Measurements from ENCODE around the gene TLCD2. TPM values are rescaled to one million over a fixed set of nuclear protein-coding genes. Genes with fewer than 3 reads are reported as not detected.

The TLCD2 gene
- total RNA-seq, 1 experiment from 2014 or later, result 1.5 TPM

DNA sequence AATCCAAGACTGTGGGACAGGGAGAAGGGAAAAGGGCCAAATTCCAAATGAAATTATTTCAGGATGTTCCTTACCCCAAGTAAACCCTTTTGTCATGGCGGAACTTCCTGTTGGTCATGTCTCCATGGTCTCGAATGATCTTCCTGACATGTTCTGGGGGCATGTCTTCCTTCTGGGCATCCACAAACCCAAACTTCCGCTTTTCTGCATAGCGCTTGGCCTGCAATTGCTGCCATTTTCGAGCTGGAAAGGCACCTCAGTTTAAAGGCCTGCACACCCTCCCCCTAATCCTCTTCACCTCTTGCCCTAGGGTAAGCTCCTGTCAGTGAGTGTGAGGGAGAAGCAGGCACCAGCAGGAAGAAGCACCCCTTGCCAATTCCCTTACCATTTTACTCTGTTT, 26.7 kb downstream of the TLCD2 start:
- H2BK20ac ChIP-seq (ENCODE audit: low read depth, low read length, poor library complexity, severe bottlenecking), result no peak overlapping the region
- H3K4me1 Mint-ChIP-seq, result peaks cover 13 to 15% of the 10 kb centered on the region in 2 experiments
- no peak overlapping the region for H3K27ac ChIP-seq (ENCODE audit: insufficient read length, low read depth, low read length)
- H3K79me2 ChIP-seq (ENCODE audit: insufficient read depth, low read length), result peaks cover 5% of the 10 kb centered on the region; the same call in 1 of the 2 replicates
- 0 out of 2 replicates have a peak, but pooled peaks cover 3% of the 10 kb centered on the region for H3K27me3 ChIP-seq (ENCODE audit: insufficient read depth, low read length)
- no peak overlapping the region for H3K18ac ChIP-seq (ENCODE audit: insufficient read length, low read depth, low read length)
- peak overlapping the region in 2 of 3 experiments; percentile 67 to 96; a peak in 1 of 7 replicates for H3K27ac Mint-ChIP-seq
- no peak overlapping the region for H4K91ac ChIP-seq (ENCODE audit: insufficient read length, low read depth, low read length)
- H3K23me2 ChIP-seq (ENCODE audit: insufficient read length, low read depth, low read length, poor library complexity, severe bottlenecking), result peaks cover 3% of the 10 kb centered on the region
- H3K23ac ChIP-seq (ENCODE audit: insufficient read length, low read depth, low read length), result no peak overlapping the region
- H4K8ac ChIP-seq (replicated peaks; ENCODE audit: insufficient read length, low read depth, low read length), result no peak overlapping the region
- no peak for DNase-seq
- no peak overlapping the region for H3K56ac ChIP-seq (ENCODE audit: insufficient read length, low read depth, low read length)
- H3K9ac ChIP-seq (ENCODE audit: extremely low read depth, insufficient read length, low read length), result no peak overlapping the region
- H3K9me3 Mint-ChIP-seq, result peaks cover 0 to under 1% of the 10 kb centered on the region in 2 experiments; a peak in 3 of 5 replicates
- H3K14ac ChIP-seq (ENCODE audit: insufficient read depth, low read length), result no peak overlapping the region
- H2BK5ac ChIP-seq (ENCODE audit: insufficient read length, low read length), result no peak overlapping the region
- no peak overlapping the region for H2AFZ ChIP-seq (ENCODE audit: low read length)
- H4K5ac ChIP-seq (ENCODE audit: insufficient read length, low read depth, low read length), result no peak overlapping the region
- TF ChIP-seq, protein P1, sequence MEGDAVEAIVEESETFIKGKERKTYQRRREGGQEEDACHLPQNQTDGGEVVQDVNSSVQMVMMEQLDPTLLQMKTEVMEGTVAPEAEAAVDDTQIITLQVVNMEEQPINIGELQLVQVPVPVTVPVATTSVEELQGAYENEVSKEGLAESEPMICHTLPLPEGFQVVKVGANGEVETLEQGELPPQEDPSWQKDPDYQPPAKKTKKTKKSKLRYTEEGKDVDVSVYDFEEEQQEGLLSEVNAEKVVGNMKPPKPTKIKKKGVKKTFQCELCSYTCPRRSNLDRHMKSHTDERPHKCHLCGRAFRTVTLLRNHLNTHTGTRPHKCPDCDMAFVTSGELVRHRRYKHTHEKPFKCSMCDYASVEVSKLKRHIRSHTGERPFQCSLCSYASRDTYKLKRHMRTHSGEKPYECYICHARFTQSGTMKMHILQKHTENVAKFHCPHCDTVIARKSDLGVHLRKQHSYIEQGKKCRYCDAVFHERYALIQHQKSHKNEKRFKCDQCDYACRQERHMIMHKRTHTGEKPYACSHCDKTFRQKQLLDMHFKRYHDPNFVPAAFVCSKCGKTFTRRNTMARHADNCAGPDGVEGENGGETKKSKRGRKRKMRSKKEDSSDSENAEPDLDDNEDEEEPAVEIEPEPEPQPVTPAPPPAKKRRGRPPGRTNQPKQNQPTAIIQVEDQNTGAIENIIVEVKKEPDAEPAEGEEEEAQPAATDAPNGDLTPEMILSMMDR (conservative IDR thresholded peaks at IDR 0.05), result no peak
- H3T11ph ChIP-seq (ENCODE audit: low read length), result no peak overlapping the region
- H2BK120ac ChIP-seq (ENCODE audit: low read depth, low read length, poor library complexity, severe bottlenecking), result no peak overlapping the region
- H2AK5ac ChIP-seq (ENCODE audit: insufficient read length, low read length), result no peak overlapping the region
- H3K27me3 Mint-ChIP-seq (ENCODE audit: low read depth), result no peaks in the 10 kb centered on the region
- WGBS (ENCODE audit: extremely low coverage, insufficient read length, low lambda C conversion rate), result no CpG with 5 or more reads among the region's 5 CpGs
- H3K79me1 ChIP-seq (ENCODE audit: insufficient read depth, low read depth, low read length, poor library complexity, severe bottlenecking), result peaks cover 5% of the 10 kb centered on the region
- H2BK15ac ChIP-seq (ENCODE audit: low read depth, low read length), result no peak overlapping the region
- peak overlapping the region; percentile 47 for H3K4me2 ChIP-seq (ENCODE audit: insufficient read depth, insufficient read length, low read length)
- no peaks in the 10 kb centered on the region for H3K4me1 ChIP-seq (ENCODE audit: insufficient read depth, low read length)
- H4K20me1 ChIP-seq (ENCODE audit: control insufficient read depth, insufficient read depth, insufficient read length), result no peaks in the 10 kb centered on the region
- peaks cover 52 to 60% (median 58%) of the 10 kb centered on the region in 3 experiments for H3K36me3 Mint-ChIP-seq (ENCODE audit: insufficient read depth in 1 of 3, low read depth in 3 of 3)
- H3K4ac ChIP-seq (ENCODE audit: low read depth, low read length), result no peak overlapping the region
- no peaks in the 10 kb centered on the region for H3K9me3 ChIP-seq (ENCODE audit: control insufficient read depth, low read depth, low read length)
- H2BK12ac ChIP-seq (ENCODE audit: insufficient read length, low read depth, low read length), result no peak overlapping the region
- peak overlapping the region; percentile 99 for H3K4me3 Mint-ChIP-seq

Data from H9 (cell line).